OCI-LY1 (cell line): ENCODE results near the gene PLPPR3.

Experiments used
- H2AFZ ChIP-seq: fragments of 200-600 bp; sonication (generic), shearing (Covaris generic); 2 replicates; pipeline ENCODE4 v1.6.0; 2014; ENCODE audit warnings: antibody characterized with exemption, mild to moderate bottlenecking, low read length
- H3F3A ChIP-seq: fragments of 200-600 bp; sonication (generic), shearing (Covaris generic); 2 replicates; pipeline ENCODE4 v1.6.0; 2014; ENCODE audit warnings: mild to moderate bottlenecking, antibody characterized with exemption, low read length, moderate library complexity; ENCODE audit not compliant: insufficient read depth
- H3K27ac ChIP-seq: fragments of 200-600 bp; sonication (generic); 2 replicates; pipeline ENCODE4 v1.5.1; 2014; ENCODE audit warnings: low read length, mixed run types, mild to moderate bottlenecking, low read depth; ENCODE audit not compliant: poor library complexity, severe bottlenecking
- H3K27me3 ChIP-seq: fragments of 200-600 bp; sonication (generic); 2 replicates; pipeline ENCODE4 v1.6.0; 2014; ENCODE audit warnings: antibody characterized with exemption, mild to moderate bottlenecking, low read length, moderate library complexity; ENCODE audit not compliant: insufficient read depth
- H3K36me3 ChIP-seq: fragments of 200-600 bp; sonication (generic); 2 replicates; pipeline ENCODE4 v1.6.1; 2014; ENCODE audit warnings: mild to moderate bottlenecking, antibody characterized with exemption, low read length, moderate library complexity, mixed read lengths; ENCODE audit not compliant: insufficient read depth
- H3K4me1 ChIP-seq: fragments of 200-600 bp; sonication (generic); 2 replicates; pipeline ENCODE4 v1.5.1; 2014; ENCODE audit warnings: mild to moderate bottlenecking, low read length, moderate library complexity; ENCODE audit not compliant: insufficient read depth, severe bottlenecking
- H3K4me2 ChIP-seq: fragments of 200-600 bp; sonication (generic), shearing (Covaris generic); 2 replicates; pipeline ENCODE4 v1.6.1; 2014; ENCODE audit warnings: low read length
- H3K4me3 ChIP-seq: fragments of 200-600 bp; sonication (generic); 2 replicates; pipeline ENCODE4 v1.5.1; 2014; ENCODE audit warnings: low read length, low read depth, mild to moderate bottlenecking, mixed read lengths; ENCODE audit not compliant: poor library complexity, severe bottlenecking
- H3K79me2 ChIP-seq: fragments of 200-600 bp; shearing (Covaris generic); 2 replicates; pipeline ENCODE4 v1.6.1; 2016; ENCODE audit warnings: mixed run types, low read length, mixed read lengths; ENCODE audit not compliant: insufficient read depth
- H3K9ac ChIP-seq: fragments of 200-600 bp; sonication (generic), shearing (Covaris generic); 2 replicates; pipeline ENCODE4 v1.6.1; 2014; ENCODE audit warnings: mild to moderate bottlenecking, low read length, mixed read lengths
- H3K9me2 ChIP-seq: fragments of 200-600 bp; sonication (generic), shearing (Covaris generic); 2 replicates; pipeline ENCODE4 v1.6.1; 2014; ENCODE audit warnings: low read depth, mild to moderate bottlenecking, low read length, mixed read lengths
- H3K9me3 ChIP-seq: fragments of 200-600 bp; shearing (Covaris generic); 2 replicates; pipeline ENCODE4 v1.6.1; 2014; ENCODE audit warnings: low read length, mixed read lengths
- H4K20me1 ChIP-seq: fragments of 200-600 bp; sonication (generic), shearing (Covaris generic); 2 replicates; pipeline ENCODE4 v1.6.0; 2016; ENCODE audit warnings: mild to moderate bottlenecking, low read length; ENCODE audit not compliant: insufficient read depth
- CTCF ChIP-seq: fragments of 200-600 bp; sonication (generic), shearing (Covaris generic); IDR thresholded peaks from 2 replicates; pipeline ENCODE4 v1.5.1; 2017; ENCODE audit warnings: mild to moderate bottlenecking, antibody characterized with exemption, low read length, moderate library complexity, mixed read lengths
- EZH2 ChIP-seq: fragments of 200-600 bp; sonication (generic), shearing (Covaris generic); IDR thresholded peaks from 2 replicates; pipeline ENCODE4 v1.8.0; 2017; ENCODE audit warnings: borderline replicate concordance, mixed run types, mild to moderate bottlenecking, antibody characterized with exemption, low read length, moderate library complexity, mixed read lengths

Gene PLPPR3

GRCh38 chr19:805600-806550 is 15.9 kb downstream of the PLPPR3 start:
- no peaks in the 10 kb centered on the region for H3K9me3 ChIP-seq
- no peaks in the 10 kb centered on the region for H4K20me1 ChIP-seq
- no peak overlapping the region for H3K27ac ChIP-seq
- TF ChIP-seq EZH2 (no peak), CTCF (no peak)
- H3K4me1 ChIP-seq, result peaks cover 5% of the 10 kb centered on the region
- no peaks in the 10 kb centered on the region for H3F3A ChIP-seq
- no peak overlapping the region for H3K4me3 ChIP-seq
- H3K27me3 ChIP-seq, result no peaks in the 10 kb centered on the region
- no peak overlapping the region for H3K4me2 ChIP-seq
- H3K79me2 ChIP-seq, result peaks cover 27% of the 10 kb centered on the region
- peaks cover 99% of the 10 kb centered on the region for H3K36me3 ChIP-seq
- H3K9ac ChIP-seq, result no peak overlapping the region
- no peak overlapping the region for H2AFZ ChIP-seq
- H3K9me2 ChIP-seq, result no peaks in the 10 kb centered on the region

GRCh38 chr19:805166-805551 is 16.6 kb downstream of the PLPPR3 start:
- Histone ChIP-seq H3K4me3 (no peak overlapping the region), H3K9me2 (no peaks in the 10 kb centered on the region), H3K9ac (no peak overlapping the region), H4K20me1 (no peaks in the 10 kb centered on the region), H2AFZ (no peak overlapping the region), H3K27me3 (no peaks in the 10 kb centered on the region), H3K4me2 (no peak overlapping the region), H3K9me3 (no peaks in the 10 kb centered on the region), H3K79me2 (peaks cover 34% of the 10 kb centered on the region), H3K36me3 (peaks cover 99% of the 10 kb centered on the region), H3K4me1 (peaks cover 12% of the 10 kb centered on the region), H3F3A (no peaks in the 10 kb centered on the region), H3K27ac (no peak overlapping the region)
- TF ChIP-seq CTCF (no peak), EZH2 (no peak)

GRCh38 chr19:804419-805165 is 17.2 kb downstream of the PLPPR3 start:
- Histone ChIP-seq H4K20me1 (no peaks in the 10 kb centered on the region), H2AFZ (no peak overlapping the region), H3K27ac (no peak overlapping the region), H3K9me3 (no peaks in the 10 kb centered on the region), H3K36me3 (peaks cover 99% of the 10 kb centered on the region), H3K4me2 (no peak overlapping the region), H3F3A (no peaks in the 10 kb centered on the region), H3K79me2 (peaks cover 40% of the 10 kb centered on the region), H3K27me3 (no peaks in the 10 kb centered on the region), H3K4me3 (no peak overlapping the region), H3K4me1 (peaks cover 17% of the 10 kb centered on the region), H3K9ac (no peak overlapping the region), H3K9me2 (no peaks in the 10 kb centered on the region)
- TF ChIP-seq CTCF (no peak), EZH2 (no peak)
